ENCODE data around the gene ITGB1. TPM values are rescaled to one million over a fixed set of nuclear protein-coding genes. Genes with fewer than 3 reads are reported as not detected.

ITGB1 gene
- total RNA-seq, 1 experiment from 2014 or later: 421 TPM

DNA sequence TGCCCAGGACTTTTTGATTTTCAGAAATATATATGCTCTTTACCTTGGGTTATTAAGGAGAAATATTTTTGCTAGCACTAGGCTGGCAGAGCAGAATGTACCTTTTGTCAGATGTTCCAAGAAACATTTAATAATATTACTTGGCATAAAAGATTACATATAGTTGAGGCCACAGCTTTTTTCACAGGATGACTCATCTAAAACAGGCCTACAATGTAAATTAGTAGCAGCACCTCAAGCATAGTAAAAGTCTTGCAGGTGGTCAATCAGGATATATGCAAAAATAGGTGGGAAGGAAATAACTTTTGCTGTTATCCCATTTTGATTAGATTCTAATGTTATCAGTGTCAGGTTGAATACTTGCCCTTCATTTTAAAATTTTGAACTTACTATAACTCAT is 14.9 kb upstream of the ITGB1 start:
- Histone ChIP-seq H3K36me3 (ENCODE audit: low read depth) (no peaks in the 10 kb centered on the region), H3K27me3 (ENCODE audit: insufficient read depth, low read depth) (no peaks in the 10 kb centered on the region), H4K20me1 (ENCODE audit: insufficient read depth) (no peaks in the 10 kb centered on the region), H3K9me2 (ENCODE audit: insufficient read depth) (no peaks in the 10 kb centered on the region), H3K9me3 (ENCODE audit: insufficient read depth, low read depth) (no peaks in the 10 kb centered on the region), H3K79me2 (ENCODE audit: low read depth) (no peaks in the 10 kb centered on the region), H2AFZ (no peak overlapping the region), H3K4me2 (0 out of 2 replicates have a peak overlapping the region, but pooled peaks have one; percentile 5), H3K27ac (no peak overlapping the region), H3K4me1 (replicated peaks; ENCODE audit: insufficient read depth) (peaks cover 29% of the 10 kb centered on the region), H3K4me3 (no peak overlapping the region), H3F3A (ENCODE audit: insufficient read depth, low read depth) (peaks cover 16% of the 10 kb centered on the region)
- DNase-seq: no peak
- BruUV-seq (replicated peaks): no TSS peak
- TF ChIP-seq EZH2 (IDR thresholded peaks at IDR 0.05; ENCODE audit: low read depth): no peak
- TF ChIP-seq, protein P1, sequence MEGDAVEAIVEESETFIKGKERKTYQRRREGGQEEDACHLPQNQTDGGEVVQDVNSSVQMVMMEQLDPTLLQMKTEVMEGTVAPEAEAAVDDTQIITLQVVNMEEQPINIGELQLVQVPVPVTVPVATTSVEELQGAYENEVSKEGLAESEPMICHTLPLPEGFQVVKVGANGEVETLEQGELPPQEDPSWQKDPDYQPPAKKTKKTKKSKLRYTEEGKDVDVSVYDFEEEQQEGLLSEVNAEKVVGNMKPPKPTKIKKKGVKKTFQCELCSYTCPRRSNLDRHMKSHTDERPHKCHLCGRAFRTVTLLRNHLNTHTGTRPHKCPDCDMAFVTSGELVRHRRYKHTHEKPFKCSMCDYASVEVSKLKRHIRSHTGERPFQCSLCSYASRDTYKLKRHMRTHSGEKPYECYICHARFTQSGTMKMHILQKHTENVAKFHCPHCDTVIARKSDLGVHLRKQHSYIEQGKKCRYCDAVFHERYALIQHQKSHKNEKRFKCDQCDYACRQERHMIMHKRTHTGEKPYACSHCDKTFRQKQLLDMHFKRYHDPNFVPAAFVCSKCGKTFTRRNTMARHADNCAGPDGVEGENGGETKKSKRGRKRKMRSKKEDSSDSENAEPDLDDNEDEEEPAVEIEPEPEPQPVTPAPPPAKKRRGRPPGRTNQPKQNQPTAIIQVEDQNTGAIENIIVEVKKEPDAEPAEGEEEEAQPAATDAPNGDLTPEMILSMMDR (conservative IDR thresholded peaks at IDR 0.05): no peak
- ChIA-PET POLR2A (ENCODE audit: unreplicated experiment) (interaction anchor here (0.6 to 0.7 kb wide), 2 partner anchors 11 to 627 kb away, joined by 4 to 5 read pairs; no protein-coding TSS in a partner anchor), CTCF (no interaction called here)
- intact Hi-C loops (cut with micrococcal nuclease; ENCODE audit: unreplicated experiment): no loop called here

DNA sequence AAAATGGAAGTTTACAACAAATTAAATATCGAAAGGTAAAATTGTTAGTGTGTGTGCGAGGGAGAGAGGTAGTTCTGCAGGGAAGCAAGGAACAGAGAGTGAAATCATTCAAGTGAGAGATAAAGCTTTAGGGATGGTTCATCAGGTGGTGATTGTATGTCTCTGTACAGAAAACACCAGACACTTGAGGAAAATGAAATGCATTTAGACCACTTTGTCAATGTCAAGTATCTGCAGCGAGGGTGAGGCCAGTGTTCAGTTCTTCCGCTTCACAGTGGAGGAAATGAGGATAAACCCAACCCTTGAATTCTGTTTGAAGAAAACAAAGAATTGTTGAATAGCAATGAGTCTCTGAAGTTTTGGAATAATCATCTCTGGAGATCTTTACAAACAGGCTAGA is 14.4 kb upstream of the ITGB1 start:
- H3K79me2 ChIP-seq (ENCODE audit: low read depth): no peaks in the 10 kb centered on the region
- H3K9me2 ChIP-seq (ENCODE audit: insufficient read depth): no peaks in the 10 kb centered on the region
- no peak overlapping the region for H3K4me3 ChIP-seq
- H3K36me3 ChIP-seq (ENCODE audit: low read depth): no peaks in the 10 kb centered on the region
- H3K9me3 ChIP-seq (ENCODE audit: insufficient read depth, low read depth): no peaks in the 10 kb centered on the region
- no peaks in the 10 kb centered on the region for H4K20me1 ChIP-seq (ENCODE audit: insufficient read depth)
- peak overlapping the region; percentile 64; the same call in 1 of the 2 replicates for H3K4me2 ChIP-seq
- intact Hi-C loops (cut with micrococcal nuclease; ENCODE audit: unreplicated experiment): no loop called here
- no peak for DNase-seq
- peaks cover 29% of the 10 kb centered on the region for H3K4me1 ChIP-seq (replicated peaks; ENCODE audit: insufficient read depth)
- H3K27ac ChIP-seq: no peak overlapping the region
- BruUV-seq (replicated peaks): no TSS peak
- ChIA-PET POLR2A (ENCODE audit: unreplicated experiment) (interaction anchor here (0.6 to 1.2 kb wide), 4 partner anchors 8 to 626 kb away, joined by 4 to 5 read pairs (median 4); no protein-coding TSS in a partner anchor), CTCF (no interaction called here)
- H3K27me3 ChIP-seq (ENCODE audit: insufficient read depth, low read depth): no peaks in the 10 kb centered on the region
- peaks cover 16% of the 10 kb centered on the region for H3F3A ChIP-seq (ENCODE audit: insufficient read depth, low read depth)
- TF ChIP-seq, protein P1 (conservative IDR thresholded peaks at IDR 0.05): no peak
- no peak for TF ChIP-seq EZH2 (IDR thresholded peaks at IDR 0.05; ENCODE audit: low read depth)
- H2AFZ ChIP-seq: no peak overlapping the region

DNA sequence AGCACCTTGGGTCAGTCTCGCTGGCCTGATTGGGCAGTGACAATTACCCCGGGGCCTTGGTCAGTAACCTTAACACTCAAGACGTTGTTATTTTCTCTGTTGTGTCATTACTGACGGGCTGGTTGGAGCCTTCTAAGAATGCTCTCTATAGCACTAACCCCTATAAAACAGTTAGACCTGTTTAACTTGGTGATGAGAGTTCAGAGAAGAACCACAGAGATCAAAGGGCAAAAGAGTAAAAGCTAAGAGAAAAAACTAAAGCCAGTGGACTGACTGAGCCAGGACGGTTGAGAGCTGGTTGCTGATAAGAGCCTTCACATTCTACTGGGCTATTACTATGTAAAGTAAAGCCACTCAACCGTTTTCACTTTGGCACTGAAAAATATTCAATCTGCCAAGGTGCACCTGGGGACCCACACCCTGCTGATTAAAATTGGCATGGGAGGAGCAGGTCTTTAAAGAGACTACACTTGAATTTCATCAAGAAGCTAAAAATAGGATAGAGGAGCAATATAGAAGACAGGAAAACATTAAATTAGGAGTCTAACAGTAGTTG is 13.6 kb upstream of the ITGB1 start:
- Histone ChIP-seq H3K27me3 (ENCODE audit: insufficient read depth, low read depth) (no peaks in the 10 kb centered on the region), H3K9me3 (ENCODE audit: insufficient read depth, low read depth) (no peaks in the 10 kb centered on the region), H3K36me3 (ENCODE audit: low read depth) (no peaks in the 10 kb centered on the region), H3K79me2 (ENCODE audit: low read depth) (no peaks in the 10 kb centered on the region), H3K4me3 (no peak overlapping the region), H3K4me2 (peak overlapping the region; percentile 64), H3K4me1 (replicated peaks; ENCODE audit: insufficient read depth) (peaks cover 29% of the 10 kb centered on the region), H3K9me2 (ENCODE audit: insufficient read depth) (no peaks in the 10 kb centered on the region), H4K20me1 (ENCODE audit: insufficient read depth) (no peaks in the 10 kb centered on the region), H3F3A (ENCODE audit: insufficient read depth, low read depth) (peaks cover 16% of the 10 kb centered on the region), H3K27ac (peak overlapping the region; percentile 34), H2AFZ (no peak overlapping the region; the same call in 1 of the 2 replicates)
- CTCF ChIA-PET: interaction anchor here (1.1 kb wide), 1 partner anchor 37 kb away, joined by 4 read pairs; no protein-coding TSS in a partner anchor
- peak in 1 of 2 experiments; percentile 87 for DNase-seq
- BruUV-seq (replicated peaks): no TSS peak
- TF ChIP-seq, protein P1 (conservative IDR thresholded peaks at IDR 0.05): no peak
- TF ChIP-seq EZH2 (IDR thresholded peaks at IDR 0.05; ENCODE audit: low read depth): no peak
- POLR2A ChIA-PET (ENCODE audit: unreplicated experiment): interaction anchor here (0.7 to 1.2 kb wide), 3 partner anchors 9 to 15 kb away, joined by 3 to 5 read pairs (median 4); no protein-coding TSS in a partner anchor
- intact Hi-C loops (cut with micrococcal nuclease; ENCODE audit: unreplicated experiment): no loop called here
